GM19452 (cell line): ENCODE data around the gene FCER2.

ENCODE experiments used
- ATAC-seq: cut with Tn5 transposase; IDR thresholded peaks from one replicate; pipeline ENCODE4 v1.9.1; 2021; ENCODE audit not compliant: unreplicated experiment

Gene FCER2

DNA sequence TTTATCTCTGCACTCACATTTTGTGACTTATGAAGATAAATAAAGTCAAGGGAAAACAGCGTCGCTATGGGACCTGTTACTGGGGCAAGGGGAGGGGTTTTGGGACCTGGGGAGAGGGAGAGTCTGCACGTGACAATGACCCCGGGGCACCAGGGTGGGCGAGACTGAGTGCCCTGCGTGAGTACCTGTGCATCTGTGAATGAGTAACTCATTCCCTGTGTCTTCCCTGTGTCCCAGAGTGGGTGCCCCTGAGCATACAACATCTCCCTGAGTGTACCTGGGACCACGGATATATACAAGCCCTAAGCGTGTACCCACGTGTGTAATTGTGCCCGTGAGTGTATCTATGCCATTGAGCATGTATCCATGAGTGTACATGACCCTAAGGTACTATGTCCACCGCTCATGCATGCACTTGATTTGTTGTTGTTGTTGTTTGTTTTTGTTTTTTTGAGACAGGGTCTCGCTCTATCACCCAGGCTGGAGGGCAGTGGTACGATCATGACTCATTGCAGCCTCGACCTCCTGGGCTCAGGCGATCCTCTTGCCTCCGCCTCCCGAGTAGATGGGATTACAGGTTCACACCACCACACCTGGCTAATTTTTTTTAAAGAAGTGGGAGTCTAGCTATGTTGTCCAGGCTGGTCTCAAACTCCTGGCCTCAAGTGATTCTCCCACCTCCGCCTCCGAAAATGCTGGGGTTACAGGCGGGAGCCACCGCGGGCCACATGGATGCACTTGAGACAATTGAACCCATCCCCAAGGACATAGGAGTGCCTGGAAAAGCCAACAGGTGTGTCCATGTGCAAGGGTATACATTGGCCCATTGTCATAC is 21.9 kb downstream of the FCER2 start:
- ATAC-seq: no peak

DNA sequence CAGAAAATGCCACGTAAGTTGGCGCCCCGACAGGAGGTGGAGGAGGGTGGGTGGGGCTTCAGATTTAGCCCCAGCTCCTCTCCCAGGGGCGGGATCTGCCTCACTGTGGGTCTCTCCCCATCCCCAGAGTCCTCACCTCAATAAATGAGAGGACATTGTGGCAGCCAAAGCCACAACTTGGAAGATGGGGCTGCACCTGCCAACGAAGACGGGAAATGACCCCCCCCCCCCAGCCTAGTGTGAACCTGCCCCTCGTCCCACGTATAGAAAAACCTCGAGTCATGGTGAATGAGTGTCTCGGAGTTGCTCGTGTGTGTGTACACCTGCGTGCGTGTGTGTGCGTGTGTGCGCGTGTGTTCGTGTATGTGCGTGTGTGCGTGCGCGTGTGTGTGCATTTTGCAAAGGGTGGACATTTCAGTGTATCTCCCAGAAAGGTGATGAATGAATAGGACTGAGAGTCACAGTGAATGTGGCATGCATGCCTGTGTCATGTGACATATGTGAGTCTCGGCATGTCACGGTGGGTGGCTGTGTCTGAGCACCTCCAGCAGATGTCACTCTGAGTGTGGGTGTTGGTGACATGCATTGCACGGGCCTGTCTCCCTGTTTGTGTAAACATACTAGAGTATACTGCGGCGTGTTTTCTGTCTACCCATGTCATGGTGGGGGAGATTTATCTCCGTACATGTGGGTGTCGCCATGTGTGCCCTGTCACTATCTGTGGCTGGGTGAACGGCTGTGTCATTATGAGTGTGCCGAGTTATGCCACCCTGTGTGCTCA is 22.8 kb downstream of the FCER2 start:
- no peak for ATAC-seq

DNA sequence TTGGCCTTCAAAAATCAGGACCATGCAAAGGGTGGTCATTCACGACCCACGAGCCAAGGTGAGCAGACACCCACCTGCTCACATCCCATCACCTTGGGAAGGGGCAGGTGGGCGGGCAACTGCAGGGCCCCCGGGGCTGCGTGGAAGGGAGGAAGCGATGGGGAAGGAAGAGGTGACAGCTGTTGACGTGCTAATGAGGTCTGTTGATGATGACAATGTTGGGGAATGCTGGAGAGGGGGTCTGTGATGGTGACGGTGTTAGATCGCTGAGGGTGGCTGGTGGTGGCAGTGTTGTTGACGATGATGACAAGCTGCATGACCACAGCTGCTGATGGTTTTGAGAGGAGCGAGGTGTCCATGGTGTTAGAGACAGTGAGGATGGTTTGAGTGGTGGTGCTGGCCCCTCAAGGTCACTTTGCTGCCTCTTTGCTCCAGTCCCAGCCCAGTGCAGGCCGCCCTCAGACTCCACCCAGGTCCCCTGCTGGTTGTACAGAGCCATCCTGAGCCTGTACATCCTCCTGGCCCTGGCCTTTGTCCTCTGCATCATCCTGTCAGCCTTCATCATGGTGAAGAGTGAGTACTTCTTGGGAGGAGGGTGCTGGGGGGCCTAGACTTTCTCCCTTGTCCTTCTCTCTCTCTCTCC is 24.1 kb downstream of the FCER2 start:
- no peak for ATAC-seq

DNA sequence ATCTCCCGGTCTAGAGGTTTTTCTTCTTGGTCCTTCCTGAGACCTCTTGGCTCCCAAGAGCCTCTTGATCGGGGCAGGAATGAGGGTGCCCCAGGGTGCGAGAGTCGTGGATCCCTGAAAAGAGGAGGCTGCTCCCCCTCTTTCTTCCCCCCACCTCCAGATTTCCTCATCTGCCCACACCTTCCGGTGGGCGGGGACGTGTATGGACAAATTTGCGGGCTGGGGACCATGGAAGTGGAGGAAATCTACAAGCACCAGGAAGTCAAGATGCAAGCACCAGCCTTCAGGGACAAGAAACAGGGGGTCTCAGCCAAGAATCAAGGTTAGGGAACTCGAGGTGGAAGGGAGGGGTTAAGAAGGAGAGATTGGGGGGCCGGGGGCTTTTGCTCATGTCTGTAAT is 25.1 kb downstream of the FCER2 start, which contains the start of gene MCEMP1:
Gene MCEMP1 (plus strand): TSS at position 237 of the 400 bp plus-strand sequence. CDS start 31 bp downstream, at position 268.
- ATAC-seq: no peak

DNA sequence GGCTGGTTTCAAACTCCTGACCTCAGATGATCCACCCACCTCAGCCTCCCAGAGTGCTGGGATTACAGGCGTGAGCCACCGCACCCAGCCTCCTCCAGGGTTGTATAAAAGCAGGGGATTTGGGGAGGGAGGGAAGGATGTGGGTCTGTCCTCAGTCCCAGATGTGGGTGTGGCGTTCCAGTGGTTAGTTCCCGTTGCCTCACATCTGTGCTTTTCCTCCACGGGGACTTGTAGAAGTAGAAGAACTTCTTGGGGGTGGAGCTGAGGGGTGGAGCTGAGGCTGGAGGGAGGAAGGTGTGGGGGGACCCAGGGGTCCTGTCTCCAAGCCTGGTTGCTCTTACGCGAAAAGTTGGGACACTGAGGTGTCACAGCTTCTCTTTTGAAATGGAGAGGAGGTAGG is 25.6 kb downstream of the FCER2 start:
- ATAC-seq: no peak

DNA sequence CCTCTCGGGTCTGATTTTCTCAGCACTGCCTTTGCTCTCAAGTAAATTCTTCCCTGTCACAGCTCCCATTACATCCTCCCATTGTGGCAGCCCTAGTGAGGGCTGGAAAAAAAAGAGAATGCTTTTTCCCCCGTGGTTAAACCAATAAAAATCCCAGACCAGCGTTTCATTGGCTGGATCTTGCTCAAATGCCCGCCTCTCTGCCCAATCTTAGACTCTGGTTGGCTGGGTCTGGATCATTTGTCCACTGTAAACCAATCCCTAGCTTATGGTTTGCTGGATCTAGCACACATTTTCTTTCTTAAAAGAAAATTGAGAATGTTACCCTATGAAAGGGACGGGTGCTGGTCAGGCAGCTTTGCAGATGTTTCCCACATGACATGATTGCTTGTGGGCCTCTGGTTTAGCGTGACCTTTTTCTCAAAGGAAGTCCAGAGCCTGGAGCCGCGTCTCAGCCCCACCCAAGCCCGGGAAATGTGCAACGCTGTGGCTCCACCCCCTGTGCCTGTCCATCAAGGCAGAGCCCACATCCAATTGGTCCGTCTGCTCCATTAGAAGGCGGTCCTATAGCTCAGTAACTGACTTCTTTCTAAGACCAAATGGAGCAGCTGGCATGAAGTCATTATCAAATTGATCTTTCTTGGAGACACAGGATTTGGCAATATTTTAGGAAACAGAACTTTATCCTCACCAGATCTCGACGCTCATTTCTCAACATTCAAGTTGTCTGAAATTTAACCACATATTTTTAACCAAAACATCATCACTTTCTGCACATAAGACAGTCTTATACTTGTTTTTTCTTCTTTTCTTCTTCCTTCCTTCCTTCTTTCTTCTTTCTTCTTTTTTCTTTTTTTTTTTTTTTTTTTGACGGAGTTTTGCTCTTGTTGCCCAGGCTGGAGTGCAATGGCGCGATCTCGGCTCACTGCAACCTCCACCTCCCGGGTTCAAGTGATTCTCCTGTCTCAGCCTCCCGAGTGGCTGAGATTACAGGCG is 27.6 kb downstream of the FCER2 start:
- ATAC-seq: no peak

DNA sequence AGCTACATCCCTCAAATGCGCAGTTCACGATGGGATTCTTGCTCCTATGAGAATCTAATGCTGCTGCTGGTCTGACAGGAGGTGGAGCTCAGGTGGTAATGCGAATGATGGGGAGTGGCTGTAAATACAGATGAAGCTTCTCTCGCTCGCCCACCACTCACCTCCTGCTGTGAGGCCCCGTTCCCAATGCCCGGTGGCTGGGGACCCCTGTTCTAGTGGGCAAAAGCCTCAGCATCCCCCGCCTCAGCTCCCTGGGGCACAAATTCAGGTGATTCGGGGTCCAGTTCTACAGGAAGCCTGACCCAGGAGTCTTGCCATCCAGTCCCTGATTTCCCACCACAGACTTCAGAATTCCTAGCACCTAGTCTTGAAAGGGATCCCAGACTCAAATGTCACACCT is 29.4 kb downstream of the FCER2 start:
- ATAC-seq: no peak

DNA sequence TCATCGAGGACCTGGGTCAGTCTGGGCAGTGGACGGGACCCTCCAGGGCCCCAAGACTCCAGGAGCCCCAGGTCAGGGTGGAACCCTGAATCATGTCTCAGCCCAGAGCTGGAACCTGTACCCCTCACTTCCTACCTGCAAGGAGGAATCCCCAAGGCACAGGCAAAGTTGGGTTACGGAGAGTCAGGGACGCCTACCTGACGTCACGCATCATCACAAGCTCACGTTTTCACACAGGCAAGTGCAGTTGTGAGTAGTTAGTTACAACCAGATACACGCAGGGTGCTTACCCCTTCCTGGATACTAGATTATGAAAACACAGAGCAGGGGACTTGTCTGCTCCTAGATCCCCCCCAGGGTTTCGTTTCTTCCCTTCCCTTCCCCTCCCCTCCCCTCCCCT is 31.1 kb downstream of the FCER2 start:
- ATAC-seq: no peak

DNA sequence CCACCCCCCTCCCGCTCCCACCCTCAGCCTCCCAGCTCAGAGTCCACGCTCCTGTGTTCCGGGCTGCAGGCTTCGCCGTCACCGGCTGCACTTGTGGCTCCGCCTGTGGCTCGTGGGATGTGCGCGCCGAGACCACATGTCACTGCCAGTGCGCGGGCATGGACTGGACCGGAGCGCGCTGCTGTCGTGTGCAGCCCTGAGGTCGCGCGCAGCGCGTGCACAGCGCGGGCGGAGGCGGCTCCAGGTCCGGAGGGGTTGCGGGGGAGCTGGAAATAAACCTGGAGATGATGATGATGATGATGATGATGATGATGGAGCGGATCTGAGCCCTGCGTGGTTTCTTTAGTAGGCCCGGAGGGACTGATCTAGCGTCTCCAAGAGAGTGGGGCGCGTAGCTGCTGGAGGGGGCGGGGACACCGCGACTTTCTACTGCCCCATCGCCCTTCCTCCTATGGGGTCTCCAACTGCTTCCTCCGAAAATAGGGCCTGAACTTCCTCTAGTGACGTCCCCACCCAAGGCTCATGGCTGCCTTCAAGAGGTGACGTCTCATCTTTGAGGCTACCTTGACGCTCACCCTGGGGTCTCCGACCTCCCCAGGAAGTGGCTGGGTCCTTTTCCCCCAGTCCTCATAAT is 31.7 kb downstream of the FCER2 start:
- ATAC-seq: no peak

DNA sequence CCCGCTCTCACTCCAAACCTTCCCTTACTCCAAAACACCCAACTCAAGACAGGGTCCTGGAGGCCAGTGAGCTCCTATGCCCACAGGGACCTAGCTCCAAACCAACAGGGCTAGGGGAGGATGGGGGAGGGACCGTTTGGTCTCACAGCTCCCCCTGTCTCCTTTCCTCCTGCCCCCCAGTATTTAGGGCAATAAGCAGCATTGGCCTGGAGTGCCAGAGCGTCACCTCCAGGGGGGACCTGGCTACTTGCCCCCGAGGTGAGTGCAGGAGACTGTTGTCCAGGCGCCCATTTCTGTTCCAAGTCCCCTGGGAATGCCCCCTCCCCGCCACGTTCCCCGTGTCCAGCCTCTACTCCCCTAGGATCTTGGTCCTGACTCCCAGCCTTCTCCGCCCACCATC is 32.3 kb downstream of the FCER2 start:
- no peak for ATAC-seq

DNA sequence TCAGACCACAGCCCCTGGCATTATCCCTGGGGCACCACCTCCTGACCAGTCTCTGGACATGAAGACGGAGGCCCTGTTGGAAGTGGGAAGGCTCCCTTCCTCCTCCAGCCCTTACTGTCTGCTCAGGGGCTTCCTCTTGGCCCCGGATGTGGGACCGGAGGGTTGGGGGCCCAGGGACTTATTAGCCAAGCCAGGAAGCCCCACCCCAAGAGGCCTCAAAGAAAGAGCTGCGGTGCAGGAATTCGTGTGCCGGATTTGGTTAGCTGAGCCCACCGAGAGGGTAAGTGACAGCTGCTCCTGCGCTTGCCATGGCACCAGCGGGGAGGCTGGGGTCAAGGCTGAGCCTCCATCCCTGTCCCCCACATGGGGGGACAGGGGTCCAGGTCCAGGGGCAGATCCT is 33.1 kb downstream of the FCER2 start, which contains the start of gene RETN:
Gene RETN (plus strand): TSS at position 208 of the 400 bp plus-strand sequence. CDS start 278 bp downstream, outside the sequence.
- no peak for ATAC-seq

DNA sequence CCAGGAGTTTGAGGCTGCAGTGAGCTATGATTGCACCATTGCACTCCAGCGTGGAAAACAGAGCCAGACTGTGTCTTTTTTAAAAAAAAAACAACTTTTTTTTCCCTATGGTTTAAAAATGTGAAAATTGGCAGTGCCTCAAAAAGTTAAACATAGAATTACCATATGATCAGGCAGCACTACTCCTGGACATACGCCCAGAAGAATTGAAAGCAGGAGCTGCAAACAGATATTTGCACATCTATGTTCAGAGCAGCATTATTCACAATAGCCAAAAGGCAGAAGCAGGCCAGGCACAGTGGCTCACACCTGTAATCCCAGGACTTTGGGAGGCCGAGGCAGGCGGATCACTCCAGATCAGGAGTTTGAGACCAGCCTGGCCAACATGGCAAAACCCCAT is 36.9 kb downstream of the FCER2 start:
- no peak for ATAC-seq

DNA sequence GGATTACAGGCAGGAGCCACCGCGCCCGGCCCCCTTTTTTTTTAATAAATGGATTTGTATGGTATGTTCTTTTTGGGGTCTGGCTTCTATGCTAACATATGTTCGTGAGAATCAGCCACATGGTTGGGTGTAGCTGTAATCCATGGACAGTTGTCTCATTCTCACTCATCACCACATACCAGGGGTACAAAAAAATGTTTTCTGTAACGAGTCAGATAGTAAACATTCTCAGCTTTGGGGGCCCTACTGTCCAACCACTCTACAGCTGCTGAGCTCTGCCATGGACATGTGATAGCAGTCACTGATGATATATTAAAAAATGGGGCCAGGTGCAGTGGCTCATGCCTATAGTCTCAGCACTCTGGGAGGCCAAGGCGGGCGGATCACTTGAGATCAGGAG is 38.2 kb downstream of the FCER2 start:
- ATAC-seq: no peak

DNA sequence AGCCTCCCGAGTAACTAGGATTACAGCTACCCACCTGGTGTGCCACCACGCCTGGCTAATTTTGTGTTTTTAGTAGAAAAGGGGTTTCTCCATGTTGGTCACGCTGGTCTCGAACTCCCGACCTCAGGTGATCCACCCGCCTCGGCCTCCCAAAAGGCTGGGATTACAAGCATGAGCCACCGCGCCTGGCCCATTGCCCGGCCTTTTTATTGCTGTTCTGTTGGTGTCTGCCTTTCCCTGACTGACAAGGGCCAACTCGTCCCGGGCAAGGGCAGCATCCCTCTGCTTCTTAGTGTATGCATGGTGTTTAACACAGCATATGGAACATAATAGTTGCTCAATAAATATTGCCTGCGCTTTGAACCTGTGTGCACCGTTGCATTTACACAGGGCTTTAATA is 39.3 kb downstream of the FCER2 start:
- ATAC-seq: no peak

DNA sequence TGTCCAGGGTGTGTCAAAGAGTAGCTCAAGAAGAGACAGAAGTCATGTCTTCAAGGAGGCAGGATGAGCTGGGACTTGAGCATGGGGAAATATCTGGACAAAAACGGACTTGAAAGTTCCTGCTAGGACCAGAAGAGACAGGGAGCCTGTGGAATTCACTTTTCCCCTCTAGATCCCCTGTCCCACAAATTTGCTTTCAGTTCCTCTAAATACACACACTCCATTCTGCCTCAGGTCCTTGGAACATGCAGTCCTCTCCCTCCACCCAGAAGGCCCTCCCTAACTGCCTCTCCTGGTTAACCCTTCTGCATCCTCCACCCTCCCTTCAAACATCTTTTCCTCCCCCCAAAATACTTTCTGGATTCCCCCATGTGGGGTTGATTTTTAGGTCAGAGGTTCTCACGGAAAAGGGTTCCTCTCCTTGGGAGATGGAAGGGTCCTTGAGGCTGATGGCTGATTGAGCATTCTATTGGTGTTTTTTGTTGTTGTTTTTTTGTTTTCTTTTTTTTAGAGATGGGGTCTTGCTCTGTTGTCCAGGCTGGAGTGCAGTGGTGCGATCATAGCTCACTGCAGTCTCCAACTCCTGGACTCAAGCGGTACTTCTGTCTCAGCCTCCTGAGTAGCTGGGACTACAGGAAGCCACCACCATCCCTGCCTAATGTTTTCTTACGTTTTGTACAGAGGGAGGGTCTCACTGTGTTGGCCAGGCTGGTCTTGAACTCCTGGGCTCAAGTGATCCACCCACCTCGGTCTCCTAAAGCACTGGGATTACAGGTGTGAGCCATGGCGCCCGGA is 40.0 kb downstream of the FCER2 start:
- ATAC-seq: no peak

DNA sequence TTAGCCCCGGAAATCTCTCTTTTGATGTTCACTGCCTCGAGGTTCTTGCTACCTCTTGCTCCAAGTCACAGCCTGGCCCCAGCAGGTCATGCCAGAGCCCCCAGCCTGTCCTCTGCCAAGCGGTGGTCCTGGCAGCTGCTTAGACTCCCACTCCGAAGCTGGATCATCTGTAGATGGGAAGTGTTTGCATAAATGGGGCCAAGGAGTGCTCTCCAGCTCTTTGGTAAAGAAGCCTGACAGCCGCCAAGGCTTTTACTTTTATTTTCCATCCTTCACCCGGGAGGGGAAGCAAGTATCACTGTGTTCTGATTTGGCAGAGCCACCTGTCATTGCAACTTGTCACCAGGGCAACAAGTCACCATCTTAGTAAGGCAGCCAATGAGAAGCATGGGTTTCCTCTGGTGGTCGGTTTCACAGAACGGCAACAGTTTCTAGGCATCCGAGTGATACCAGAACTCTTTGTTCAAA is 43.7 kb downstream of the FCER2 start:
- ATAC-seq: no peak

DNA sequence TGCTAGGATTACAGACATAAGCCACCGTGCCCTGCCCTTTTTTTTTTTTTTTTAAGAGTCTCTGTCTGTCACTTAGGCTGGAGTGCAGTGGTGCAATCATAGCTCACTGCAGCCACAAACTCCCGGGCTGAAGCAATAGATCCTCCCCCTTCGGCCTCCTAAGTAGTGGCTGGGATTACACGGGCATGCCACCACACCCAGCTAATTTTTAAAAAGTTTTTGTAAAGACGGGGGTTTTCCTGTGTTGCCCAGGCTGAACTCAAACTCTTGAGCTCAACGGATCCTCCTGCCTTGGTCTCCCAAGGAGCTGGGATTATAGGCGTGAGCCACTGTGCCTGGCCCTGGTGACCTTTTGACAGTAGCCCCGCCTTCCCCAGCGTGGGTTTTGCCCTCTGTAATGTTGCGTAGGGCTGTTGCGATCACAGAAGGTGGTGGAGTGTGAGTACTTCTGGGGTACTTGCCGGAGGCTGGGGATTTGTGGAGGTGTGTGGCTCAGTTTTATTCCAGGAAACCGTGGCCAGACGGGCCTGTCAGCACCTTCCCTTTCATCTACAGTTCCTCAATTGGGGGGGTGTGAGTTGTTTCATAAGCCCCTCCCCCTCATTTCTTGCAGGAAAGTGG is 44.7 kb downstream of the FCER2 start:
- no peak for ATAC-seq

DNA sequence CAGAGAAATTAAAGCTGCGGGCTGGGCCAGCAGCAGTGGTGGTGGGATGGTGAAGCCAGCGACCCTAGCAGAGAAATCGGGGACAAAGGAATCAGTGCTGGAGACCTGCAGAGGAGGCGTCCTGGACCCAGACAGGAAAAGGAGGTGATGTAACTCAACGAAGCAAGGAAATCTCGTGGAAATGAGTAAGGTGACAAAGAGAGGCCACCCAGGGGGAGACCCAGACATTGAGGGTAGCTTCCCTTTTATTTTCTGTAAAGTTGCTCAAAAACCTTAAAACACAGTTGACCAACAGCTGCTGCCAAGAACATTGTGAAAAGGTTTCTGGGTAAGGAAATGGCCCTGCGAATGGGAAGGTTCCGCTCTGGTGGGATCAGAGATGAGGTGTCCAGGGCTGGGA is 46.4 kb downstream of the FCER2 start:
- ATAC-seq: no peak

DNA sequence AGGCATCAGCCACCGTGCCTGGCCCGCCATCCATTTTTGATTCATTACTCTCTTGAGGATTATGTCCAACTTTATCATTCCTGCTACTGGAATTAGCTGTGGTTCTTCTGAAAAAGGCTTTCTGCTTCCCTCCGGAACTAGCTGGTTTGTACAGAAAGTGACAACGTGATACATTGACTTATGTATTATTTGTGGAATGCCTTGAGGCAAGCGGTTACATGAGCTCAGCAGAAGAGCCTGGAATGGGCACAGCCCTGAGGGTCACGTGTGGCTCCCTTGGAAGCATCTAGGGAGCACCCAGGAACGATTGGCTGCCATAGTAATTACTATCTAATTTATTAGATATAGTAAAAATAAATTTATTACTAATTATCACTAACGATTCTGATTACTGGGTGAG is 47.5 kb downstream of the FCER2 start:
- ATAC-seq: no peak
